Measurements from ENCODE around the gene BBS9.

DNA sequence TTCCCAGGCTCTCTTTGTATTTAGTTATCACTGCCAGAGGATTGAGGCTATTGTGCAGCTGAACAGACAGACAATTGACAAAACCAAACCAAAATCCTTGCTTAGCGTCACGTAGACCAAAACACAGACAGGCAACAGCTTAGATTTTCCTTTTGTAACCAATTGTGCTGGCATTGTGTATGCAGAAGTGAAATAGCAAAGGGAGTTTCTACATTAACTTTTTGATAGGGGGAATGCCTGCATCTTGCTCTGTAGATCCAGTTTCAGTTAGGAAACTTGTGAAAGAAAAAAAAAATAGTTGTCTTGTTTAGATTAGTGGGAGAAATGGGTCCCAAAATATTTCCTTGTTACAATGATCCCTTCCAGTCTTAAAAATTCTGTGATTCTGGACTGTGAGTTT, 333.8 kb downstream of the BBS9 start:
- TF ChIP-seq, protein P1, sequence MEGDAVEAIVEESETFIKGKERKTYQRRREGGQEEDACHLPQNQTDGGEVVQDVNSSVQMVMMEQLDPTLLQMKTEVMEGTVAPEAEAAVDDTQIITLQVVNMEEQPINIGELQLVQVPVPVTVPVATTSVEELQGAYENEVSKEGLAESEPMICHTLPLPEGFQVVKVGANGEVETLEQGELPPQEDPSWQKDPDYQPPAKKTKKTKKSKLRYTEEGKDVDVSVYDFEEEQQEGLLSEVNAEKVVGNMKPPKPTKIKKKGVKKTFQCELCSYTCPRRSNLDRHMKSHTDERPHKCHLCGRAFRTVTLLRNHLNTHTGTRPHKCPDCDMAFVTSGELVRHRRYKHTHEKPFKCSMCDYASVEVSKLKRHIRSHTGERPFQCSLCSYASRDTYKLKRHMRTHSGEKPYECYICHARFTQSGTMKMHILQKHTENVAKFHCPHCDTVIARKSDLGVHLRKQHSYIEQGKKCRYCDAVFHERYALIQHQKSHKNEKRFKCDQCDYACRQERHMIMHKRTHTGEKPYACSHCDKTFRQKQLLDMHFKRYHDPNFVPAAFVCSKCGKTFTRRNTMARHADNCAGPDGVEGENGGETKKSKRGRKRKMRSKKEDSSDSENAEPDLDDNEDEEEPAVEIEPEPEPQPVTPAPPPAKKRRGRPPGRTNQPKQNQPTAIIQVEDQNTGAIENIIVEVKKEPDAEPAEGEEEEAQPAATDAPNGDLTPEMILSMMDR (IDR thresholded peaks at IDR 0.05), result no peak
- no peak for TF ChIP-seq POLR2A (IDR thresholded peaks at IDR 0.05)
- no peak for TF ChIP-seq EP300 (IDR thresholded peaks at IDR 0.05)

All from tibial nerve (tissue), 4 donors.